Activated CD4-positive, CD25-positive, alpha-beta regulatory T cell treated with anti-CD3 and anti-CD28 coated beads, Interleukin-2, amount 50 U/mL, for 24 hours (primary cell): ENCODE measurements around the gene SLC4A5.
"Not testable (repeated sequence)": the region's sequence is repeated elsewhere in the genome, so short reads cannot be mapped to it uniquely, and the experiment has no call there.

Experiments
- ATAC-seq, 2 donors: fragments of 150-1000 bp; cut with Tn5 transposase; one replicate each; pipeline ENCODE4 v1.10.0; 2021; ENCODE audit warnings: mild to moderate bottlenecking in 1 of 2, moderate library complexity in 1 of 2

The SLC4A5 gene

DNA sequence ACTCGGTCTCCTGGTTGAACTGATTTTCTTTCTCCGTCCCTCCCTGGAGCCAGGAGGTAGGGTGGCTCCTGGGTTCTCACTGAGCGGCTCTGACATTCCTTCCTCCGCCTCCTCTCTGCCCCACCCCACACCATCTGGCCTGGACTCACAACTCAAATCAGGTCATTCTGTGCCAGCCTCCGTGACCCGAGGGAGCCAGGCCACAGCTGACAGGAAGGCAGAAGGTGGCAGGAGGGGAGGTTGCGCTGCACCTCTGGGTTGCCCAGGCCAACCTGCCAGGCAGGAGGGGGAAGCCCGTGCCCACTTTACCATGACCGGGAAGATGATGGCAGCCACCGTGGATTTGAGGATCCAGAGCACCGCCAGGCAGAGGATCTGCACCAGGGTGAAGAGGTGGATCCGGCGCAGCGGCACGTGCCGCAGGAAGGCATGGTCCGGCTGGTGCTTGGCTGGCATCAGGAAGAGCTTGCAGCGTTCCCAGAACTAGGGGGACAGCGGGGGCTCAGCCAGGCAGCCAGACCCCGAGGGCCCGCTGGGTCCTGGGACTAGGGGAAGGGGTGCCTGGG is 116.5 kb downstream of the SLC4A5 start:
- ATAC-seq, result no peak

DNA sequence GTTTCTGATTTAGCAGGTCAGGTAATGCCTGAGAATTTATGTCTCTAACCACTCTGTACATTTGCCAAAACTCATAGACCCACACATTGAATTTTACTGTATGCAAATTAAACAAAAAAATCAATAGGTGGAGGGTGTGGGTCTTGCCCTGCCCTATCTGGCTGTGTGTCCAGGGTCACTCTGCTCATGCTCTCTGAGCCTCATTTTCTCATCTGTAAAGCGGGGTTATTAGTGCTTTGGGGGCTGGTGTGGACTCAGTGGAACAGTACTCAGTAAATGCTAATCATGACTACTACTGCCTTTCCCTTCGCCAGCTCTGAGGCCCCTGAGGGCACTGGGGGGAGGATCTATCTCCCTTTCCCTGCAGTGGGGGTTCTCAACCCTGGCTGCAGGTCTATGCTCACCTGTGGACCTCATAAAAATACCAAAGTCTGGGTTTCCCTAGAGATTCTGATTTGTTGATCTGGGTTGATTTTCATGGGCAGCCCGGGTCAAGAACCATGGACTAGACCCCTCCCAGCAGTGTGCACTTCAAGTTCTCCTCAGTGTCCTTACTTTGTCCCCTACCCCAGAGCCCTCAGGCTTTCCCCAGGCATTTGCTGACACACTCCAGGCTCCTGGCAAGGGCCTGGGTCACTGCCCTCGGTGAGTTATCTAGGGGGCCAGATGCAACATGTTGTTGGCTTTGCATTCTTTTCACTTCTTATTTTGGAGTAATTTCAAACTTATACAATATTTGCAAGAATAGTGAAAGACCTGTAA is 117.3 kb downstream of the SLC4A5 start:
- ATAC-seq, result no peak

GRCh38 chr2:74223941-74224770 is 119.1 kb downstream of the SLC4A5 start:
- ATAC-seq, result no peak

DNA sequence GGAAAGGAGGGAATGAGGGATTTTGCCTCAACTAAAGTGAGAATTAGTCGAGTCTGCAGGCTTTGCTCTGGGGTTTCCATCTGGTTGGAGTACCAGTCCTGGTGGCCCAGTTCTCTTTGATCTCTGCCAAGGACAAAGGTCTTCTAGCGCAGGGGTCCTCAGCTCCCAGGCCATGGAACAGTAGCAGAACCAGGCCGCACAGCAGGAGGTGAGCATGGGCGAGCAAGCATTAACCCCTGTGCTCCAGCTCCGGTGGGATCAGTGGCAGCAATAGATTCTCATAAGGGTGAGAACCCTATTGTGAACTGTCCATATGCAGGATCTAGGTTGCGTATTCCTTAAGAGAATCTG is 120.9 kb downstream of the SLC4A5 start:
- no peak for ATAC-seq

DNA sequence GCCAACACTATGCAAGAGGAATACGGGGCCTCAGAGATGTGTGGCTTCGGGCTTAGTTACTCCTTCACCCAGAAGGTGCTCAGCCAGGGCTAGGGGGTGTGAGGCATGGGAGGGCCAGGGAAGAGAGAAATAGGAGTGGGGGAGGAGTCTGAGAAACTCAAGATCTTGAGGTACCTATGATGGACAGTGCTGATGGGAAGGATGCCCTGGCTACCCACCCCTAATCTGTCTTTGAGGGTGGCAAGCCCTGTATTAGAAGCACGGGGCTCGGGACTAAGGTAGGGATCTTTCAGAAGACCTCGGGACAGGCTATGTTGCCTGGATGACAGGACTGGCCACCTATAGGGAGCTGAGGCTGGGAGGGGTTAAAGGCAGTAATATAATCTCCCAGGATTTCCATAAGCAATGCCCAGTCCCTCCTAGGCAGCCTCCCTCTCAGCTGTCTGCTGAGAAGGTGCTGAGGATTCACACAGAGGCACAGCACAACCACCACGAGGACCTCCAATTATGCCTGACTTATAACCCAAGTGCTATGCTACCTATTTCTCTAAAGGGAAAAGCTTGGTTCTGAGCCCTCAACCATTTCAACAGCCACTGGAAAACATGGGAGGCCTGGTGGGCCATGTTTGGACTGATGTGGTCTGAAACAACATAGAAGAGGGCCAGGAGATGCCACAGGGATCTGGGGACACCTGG is 121.5 kb downstream of the SLC4A5 start:
- ATAC-seq, result no peak

DNA sequence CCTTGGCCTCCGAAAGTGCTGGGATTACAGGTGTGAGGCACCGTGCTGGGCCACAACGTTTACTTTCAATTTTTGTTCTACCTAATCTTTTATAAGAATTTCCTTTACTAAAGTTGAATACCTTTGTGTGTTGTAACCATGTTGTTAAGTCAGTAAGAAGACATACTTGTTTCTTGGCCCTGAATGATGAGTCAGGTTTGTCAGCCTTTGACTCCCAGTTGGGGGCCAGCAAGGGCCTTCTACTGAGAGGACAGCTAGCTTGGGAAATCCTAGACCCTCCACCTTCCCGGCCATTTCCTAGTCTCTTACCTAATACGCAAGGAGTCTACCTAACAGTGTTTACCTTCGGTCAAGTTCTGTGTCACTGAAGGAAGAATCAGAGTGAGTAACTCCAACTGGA is 122.1 kb downstream of the SLC4A5 start:
- ATAC-seq, result no peak

DNA sequence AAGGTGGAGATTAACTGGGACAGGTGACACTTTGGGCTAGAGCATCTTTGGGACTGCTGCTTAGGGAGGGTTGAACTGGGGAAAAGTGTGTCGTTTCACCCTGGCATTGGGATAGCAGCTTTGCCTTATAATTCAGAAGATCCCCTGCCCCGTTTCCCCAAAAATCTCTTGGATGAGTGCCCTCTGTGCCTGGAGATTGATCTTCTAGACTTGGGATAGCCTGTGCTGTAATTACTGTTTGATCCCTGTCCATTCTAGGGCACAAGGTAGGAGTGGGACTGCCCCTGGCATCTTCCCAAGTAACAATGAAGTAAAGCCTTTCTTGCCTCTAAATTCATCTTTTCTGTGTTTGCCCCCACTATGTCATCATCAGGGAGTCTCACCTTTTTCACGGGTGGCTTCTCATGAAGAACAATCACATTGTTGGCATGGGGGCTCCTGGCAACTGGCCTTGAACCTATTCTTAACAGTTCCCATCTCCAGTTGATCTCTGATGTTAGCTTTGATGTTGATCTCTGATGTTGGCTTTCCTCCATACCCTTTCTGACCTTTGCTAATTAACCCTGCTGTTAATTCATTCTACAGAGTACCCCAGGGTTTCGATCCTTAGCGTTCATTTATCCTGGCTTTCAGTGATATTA is 123.2 kb downstream of the SLC4A5 start:
- ATAC-seq, result no peak

- ATAC-seq, result no peak
Observed at GRCh38 chr2:74216642-74217041, 126.6 kb downstream of the SLC4A5 start.

DNA sequence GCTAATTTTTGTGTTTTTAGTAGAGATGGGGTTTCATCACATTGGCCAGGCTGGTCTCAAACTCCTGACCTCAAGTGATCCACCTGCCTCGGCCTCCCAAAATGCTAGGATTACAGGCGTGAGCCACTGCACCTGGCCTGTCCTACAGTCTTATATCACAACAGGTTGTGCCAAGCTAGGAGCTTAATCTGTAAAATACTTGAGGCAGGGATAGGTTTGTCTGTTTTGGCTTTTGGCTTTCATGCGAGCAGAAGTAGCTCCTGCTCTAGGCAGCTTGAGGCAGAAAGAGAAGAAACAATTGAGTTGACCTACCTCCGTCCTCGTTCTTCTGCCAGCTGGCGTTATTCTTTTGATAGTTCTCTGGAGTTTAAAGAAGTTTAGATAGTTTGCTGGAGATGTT is 127.4 kb downstream of the SLC4A5 start:
- not testable (repeated sequence) for ATAC-seq

GRCh38 chr2:74212702-74213410 is 130.4 kb downstream of the SLC4A5 start:
- no peak for ATAC-seq

- peak; percentile 87 to 90 for ATAC-seq
Observed at GRCh38 chr2:74206180-74206688, 137.0 kb downstream of the SLC4A5 start.

DNA sequence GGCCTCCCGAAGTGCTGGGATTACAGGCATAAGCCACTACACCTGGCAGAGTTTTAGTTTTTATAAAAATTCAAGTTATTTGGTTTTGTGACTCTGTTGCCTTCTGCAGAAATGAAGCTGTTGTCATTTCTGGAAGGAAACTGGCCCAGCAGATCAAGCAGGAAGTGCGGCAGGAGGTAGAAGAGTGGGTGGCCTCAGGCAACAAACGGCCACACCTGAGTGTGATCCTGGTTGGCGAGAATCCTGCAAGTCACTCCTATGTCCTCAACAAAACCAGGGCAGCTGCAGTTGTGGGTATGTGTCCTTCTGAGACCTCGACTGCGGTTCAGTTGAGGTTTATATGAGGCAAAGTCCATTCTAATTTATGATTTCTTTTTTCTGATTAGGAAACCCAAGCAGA is 137.6 kb downstream of the SLC4A5 start:
- peak; percentile 15 to 33 for ATAC-seq

DNA sequence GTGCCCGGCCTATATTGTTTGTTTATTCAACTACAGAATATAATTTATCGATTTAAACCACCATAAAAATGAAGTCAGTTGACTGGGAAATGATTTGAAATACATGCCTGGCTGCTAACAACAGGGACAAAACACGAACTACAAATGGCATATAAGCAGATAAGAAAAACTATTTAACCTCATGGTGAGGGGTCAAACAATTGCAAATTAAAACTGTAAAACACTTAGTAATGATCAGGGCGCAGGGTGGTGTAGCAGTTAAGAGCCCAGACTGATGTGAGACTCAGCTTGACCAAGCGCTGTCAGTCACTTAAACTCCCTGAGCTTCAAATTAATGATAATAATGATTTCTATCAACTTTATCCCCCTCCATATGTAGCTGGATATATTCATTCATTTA is 138.1 kb downstream of the SLC4A5 start:
- no peak for ATAC-seq

GRCh38 chr2:74204436-74204835 is 138.8 kb downstream of the SLC4A5 start:
- ATAC-seq, result no peak

- no peak for ATAC-seq
Observed at GRCh38 chr2:74201596-74201995, 141.6 kb downstream of the SLC4A5 start.

DNA sequence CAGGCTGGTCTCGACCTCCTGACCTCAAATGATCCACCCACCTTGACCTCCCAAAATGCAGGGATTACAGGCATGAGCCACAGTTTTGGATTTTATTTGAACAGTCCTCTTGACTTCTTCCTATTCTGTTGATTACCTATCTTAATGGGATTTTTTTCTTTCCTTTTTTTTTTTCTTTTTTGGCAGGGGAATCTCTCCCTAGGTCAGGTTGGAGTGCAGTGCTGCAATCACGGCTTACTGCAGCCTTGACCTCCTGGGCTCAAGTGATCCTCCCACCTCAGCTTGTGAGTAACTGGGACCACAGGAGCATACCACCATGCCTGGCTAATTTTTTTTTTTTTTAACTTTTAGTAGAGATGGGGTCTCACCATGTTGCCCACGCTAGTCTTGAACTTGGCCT is 142.0 kb downstream of the SLC4A5 start:
- ATAC-seq, result no peak

GRCh38 chr2:74199871-74200305 is 143.3 kb downstream of the SLC4A5 start:
- no peak for ATAC-seq

DNA sequence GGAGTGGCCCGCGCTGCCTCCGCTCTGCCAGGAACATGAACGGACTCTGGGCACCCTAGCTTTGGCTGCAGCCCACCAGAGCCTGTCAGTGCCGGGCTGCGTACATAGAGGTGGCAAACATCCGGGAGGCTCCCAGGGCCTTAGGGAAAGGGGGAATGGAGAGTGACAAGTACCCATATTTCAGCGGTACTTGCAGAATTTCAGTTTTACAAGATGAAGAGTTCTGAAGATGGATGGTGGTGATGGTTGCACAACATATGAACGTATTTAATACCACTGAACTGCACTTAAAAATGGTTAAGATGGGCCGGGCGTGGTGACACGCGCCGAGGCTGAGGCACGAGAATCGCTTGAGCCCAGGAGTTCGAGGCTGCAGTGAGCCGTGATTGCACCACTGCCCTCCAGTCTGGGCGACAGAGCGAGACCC is 143.9 kb downstream of the SLC4A5 start:
- no peak for ATAC-seq

DNA sequence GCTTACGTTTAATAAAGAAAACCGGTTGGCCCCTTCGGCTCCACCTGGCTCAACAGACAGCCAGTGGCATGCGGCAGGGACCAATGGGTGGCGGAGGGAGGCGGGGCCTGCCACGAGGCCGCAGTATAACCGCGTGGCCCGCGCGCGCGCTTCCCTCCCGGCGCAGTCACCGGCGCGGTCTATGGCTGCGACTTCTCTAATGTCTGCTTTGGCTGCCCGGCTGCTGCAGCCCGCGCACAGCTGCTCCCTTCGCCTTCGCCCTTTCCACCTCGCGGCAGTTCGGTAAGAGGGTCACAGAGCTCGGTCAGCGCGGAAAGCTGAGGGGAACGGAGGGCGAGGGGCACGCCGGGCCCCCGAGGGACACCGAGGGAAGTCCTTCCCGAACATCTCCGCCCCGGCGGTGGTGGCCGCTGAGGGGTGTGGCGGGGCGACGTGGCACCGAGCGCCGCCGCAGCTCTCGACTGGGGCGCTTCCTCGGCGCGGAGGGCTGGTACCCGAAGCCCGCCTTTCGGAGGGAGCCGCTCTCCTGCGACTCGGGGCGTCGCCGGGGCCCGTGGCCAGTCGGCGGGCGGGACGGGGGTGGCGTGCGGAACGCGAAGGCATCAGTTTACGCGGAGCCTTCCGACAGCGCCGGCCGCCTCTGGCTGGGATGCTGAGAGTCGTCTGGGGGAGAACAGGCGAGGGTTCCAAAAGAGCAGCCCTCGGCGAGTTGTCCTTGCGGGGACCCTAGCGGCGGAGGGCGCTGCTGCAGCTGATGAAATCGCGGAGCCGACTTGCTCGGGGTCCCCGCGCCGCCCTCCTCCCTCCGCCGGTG is 144.5 kb downstream of the SLC4A5 start, which contains the start of gene MTHFD2:
Gene MTHFD2 (plus strand): TSS at position 155 of the 814 bp plus-strand sequence. CDS start 27 bp downstream, at position 182.
- ATAC-seq, result peak; percentile 90

- ATAC-seq, result no peak
Observed at GRCh38 chr2:74198023-74198460, 145.2 kb downstream of the SLC4A5 start.

- ATAC-seq, result no peak
Observed at GRCh38 chr2:74197049-74197448, 146.2 kb downstream of the SLC4A5 start.
